ENCODE results near the gene TESMIN.

TESMIN gene

GRCh38 chr11:68761801-68762200 is 10.5 kb upstream of the TESMIN start:
- Histone ChIP-seq H3K4me1 (ENCODE audit: control insufficient read depth, insufficient read depth, low read length) (no peaks in the 10 kb centered on the region), H3K9ac (ENCODE audit: low read depth, low read length) (no peak overlapping the region), H3K9me3 (ENCODE audit: control insufficient read depth, insufficient read depth, low read length) (no peaks in the 10 kb centered on the region), H3K27ac (ENCODE audit: low read depth, low read length) (no peak overlapping the region), H3K27me3 (ENCODE audit: control insufficient read depth, insufficient read depth, low read length) (no peaks in the 10 kb centered on the region), H3K4me3 (ENCODE audit: low read depth, low read length) (no peak overlapping the region), H3K36me3 (ENCODE audit: control insufficient read depth, insufficient read depth, low read length) (peaks cover 36% of the 10 kb centered on the region; the same call in 1 of the 2 replicates)

GRCh38 chr11:68759991-68760390 is 8.7 kb upstream of the TESMIN start:
- no peaks in the 10 kb centered on the region for H3K27me3 ChIP-seq (ENCODE audit: control insufficient read depth, insufficient read depth, low read length)
- H3K4me1 ChIP-seq (ENCODE audit: control insufficient read depth, insufficient read depth, low read length) = no peaks in the 10 kb centered on the region
- H3K36me3 ChIP-seq (ENCODE audit: control insufficient read depth, insufficient read depth, low read length) = peaks cover 37% of the 10 kb centered on the region; the same call in 1 of the 2 replicates
- H3K9ac ChIP-seq (ENCODE audit: low read depth, low read length) = no peak overlapping the region
- H3K9me3 ChIP-seq (ENCODE audit: control insufficient read depth, insufficient read depth, low read length) = no peaks in the 10 kb centered on the region
- no peak overlapping the region for H3K4me3 ChIP-seq (ENCODE audit: low read depth, low read length)
- no peak overlapping the region for H3K27ac ChIP-seq (ENCODE audit: low read depth, low read length)

- Histone ChIP-seq H3K27ac (ENCODE audit: low read depth, low read length) (no peak overlapping the region), H3K36me3 (ENCODE audit: control insufficient read depth, insufficient read depth, low read length) (peaks cover 37% of the 10 kb centered on the region; the same call in 1 of the 2 replicates), H3K27me3 (ENCODE audit: control insufficient read depth, insufficient read depth, low read length) (no peaks in the 10 kb centered on the region), H3K9me3 (ENCODE audit: control insufficient read depth, insufficient read depth, low read length) (no peaks in the 10 kb centered on the region), H3K4me3 (ENCODE audit: low read depth, low read length) (no peak overlapping the region), H3K4me1 (ENCODE audit: control insufficient read depth, insufficient read depth, low read length) (no peaks in the 10 kb centered on the region), H3K9ac (ENCODE audit: low read depth, low read length) (no peak overlapping the region)
Observed at GRCh38 chr11:68757711-68758110, 6.4 kb upstream of the TESMIN start.

- no peaks in the 10 kb centered on the region for H3K27me3 ChIP-seq (ENCODE audit: control insufficient read depth, insufficient read depth, low read length)
- no peak overlapping the region for H3K9ac ChIP-seq (ENCODE audit: low read depth, low read length)
- H3K36me3 ChIP-seq (ENCODE audit: control insufficient read depth, insufficient read depth, low read length) = peaks cover 27% of the 10 kb centered on the region; the same call in 1 of the 2 replicates
- no peaks in the 10 kb centered on the region for H3K4me1 ChIP-seq (ENCODE audit: control insufficient read depth, insufficient read depth, low read length)
- no peak overlapping the region for H3K27ac ChIP-seq (ENCODE audit: low read depth, low read length)
- no peaks in the 10 kb centered on the region for H3K9me3 ChIP-seq (ENCODE audit: control insufficient read depth, insufficient read depth, low read length)
- no peak overlapping the region for H3K4me3 ChIP-seq (ENCODE audit: low read depth, low read length)
Observed at GRCh38 chr11:68756171-68756766, 4.9 kb upstream of the TESMIN start.

GRCh38 chr11:68753300-68753699 is 2.0 kb upstream of the TESMIN start:
- Histone ChIP-seq H3K27ac (ENCODE audit: low read depth, low read length) (no peak overlapping the region), H3K9me3 (ENCODE audit: control insufficient read depth, insufficient read depth, low read length) (no peaks in the 10 kb centered on the region), H3K4me3 (ENCODE audit: low read depth, low read length) (no peak overlapping the region), H3K27me3 (ENCODE audit: control insufficient read depth, insufficient read depth, low read length) (no peaks in the 10 kb centered on the region), H3K4me1 (ENCODE audit: control insufficient read depth, insufficient read depth, low read length) (peaks cover 20% of the 10 kb centered on the region), H3K9ac (ENCODE audit: low read depth, low read length) (no peak overlapping the region), H3K36me3 (ENCODE audit: control insufficient read depth, insufficient read depth, low read length) (peaks cover 16% of the 10 kb centered on the region)

- peaks cover 18% of the 10 kb centered on the region for H3K36me3 ChIP-seq (ENCODE audit: control insufficient read depth, insufficient read depth, low read length)
- H3K9me3 ChIP-seq (ENCODE audit: control insufficient read depth, insufficient read depth, low read length) = no peaks in the 10 kb centered on the region
- H3K4me3 ChIP-seq (ENCODE audit: low read depth, low read length) = peak overlapping the region; percentile 57; the same call in 1 of the 2 replicates
- peak overlapping the region; percentile 59 for H3K27ac ChIP-seq (ENCODE audit: low read depth, low read length)
- peaks cover 31% of the 10 kb centered on the region for H3K4me1 ChIP-seq (ENCODE audit: control insufficient read depth, insufficient read depth, low read length)
- H3K27me3 ChIP-seq (ENCODE audit: control insufficient read depth, insufficient read depth, low read length) = no peaks in the 10 kb centered on the region
- H3K9ac ChIP-seq (ENCODE audit: low read depth, low read length) = peak overlapping the region; percentile 74; the same call in 1 of the 2 replicates
Observed at GRCh38 chr11:68751004-68751325, 355 bp downstream of the TESMIN start.

- peaks cover 24% of the 10 kb centered on the region for H3K36me3 ChIP-seq (ENCODE audit: control insufficient read depth, insufficient read depth, low read length)
- H3K4me1 ChIP-seq (ENCODE audit: control insufficient read depth, insufficient read depth, low read length) = peaks cover 31% of the 10 kb centered on the region
- peak overlapping the region; percentile 69 for H3K4me3 ChIP-seq (ENCODE audit: low read depth, low read length)
- no peaks in the 10 kb centered on the region for H3K27me3 ChIP-seq (ENCODE audit: control insufficient read depth, insufficient read depth, low read length)
- peak overlapping the region; percentile 83 for H3K9ac ChIP-seq (ENCODE audit: low read depth, low read length)
- H3K27ac ChIP-seq (ENCODE audit: low read depth, low read length) = peak overlapping the region; percentile 82
- no peaks in the 10 kb centered on the region for H3K9me3 ChIP-seq (ENCODE audit: control insufficient read depth, insufficient read depth, low read length)
Observed at GRCh38 chr11:68750195-68751003, 921 bp downstream of the TESMIN start.

GRCh38 chr11:68749229-68750123 is 1.8 kb downstream of the TESMIN start:
- H3K9me3 ChIP-seq (ENCODE audit: control insufficient read depth, insufficient read depth, low read length) = no peaks in the 10 kb centered on the region
- peak overlapping the region; percentile 82 for H3K27ac ChIP-seq (ENCODE audit: low read depth, low read length)
- H3K4me1 ChIP-seq (ENCODE audit: control insufficient read depth, insufficient read depth, low read length) = peaks cover 31% of the 10 kb centered on the region
- peak overlapping the region; percentile 69 for H3K4me3 ChIP-seq (ENCODE audit: low read depth, low read length)
- H3K27me3 ChIP-seq (ENCODE audit: control insufficient read depth, insufficient read depth, low read length) = no peaks in the 10 kb centered on the region
- H3K36me3 ChIP-seq (ENCODE audit: control insufficient read depth, insufficient read depth, low read length) = peaks cover 33% of the 10 kb centered on the region
- peak overlapping the region; percentile 83 for H3K9ac ChIP-seq (ENCODE audit: low read depth, low read length)

GRCh38 chr11:68748061-68748460 is 3.3 kb downstream of the TESMIN start:
- Histone ChIP-seq H3K4me3 (ENCODE audit: low read depth, low read length) (no peak overlapping the region), H3K9ac (ENCODE audit: low read depth, low read length) (no peak overlapping the region), H3K36me3 (ENCODE audit: control insufficient read depth, insufficient read depth, low read length) (peaks cover 46% of the 10 kb centered on the region), H3K27ac (ENCODE audit: low read depth, low read length) (no peak overlapping the region), H3K4me1 (ENCODE audit: control insufficient read depth, insufficient read depth, low read length) (peaks cover 31% of the 10 kb centered on the region), H3K9me3 (ENCODE audit: control insufficient read depth, insufficient read depth, low read length) (no peaks in the 10 kb centered on the region), H3K27me3 (ENCODE audit: control insufficient read depth, insufficient read depth, low read length) (no peaks in the 10 kb centered on the region)

GRCh38 chr11:68743539-68743938 is 7.8 kb downstream of the TESMIN start:
- Histone ChIP-seq H3K4me3 (ENCODE audit: low read depth, low read length) (no peak overlapping the region), H3K4me1 (ENCODE audit: control insufficient read depth, insufficient read depth, low read length) (peaks cover 24% of the 10 kb centered on the region; the same call in 1 of the 2 replicates), H3K27ac (ENCODE audit: low read depth, low read length) (no peak overlapping the region), H3K27me3 (ENCODE audit: control insufficient read depth, insufficient read depth, low read length) (no peaks in the 10 kb centered on the region), H3K9ac (ENCODE audit: low read depth, low read length) (no peak overlapping the region), H3K9me3 (ENCODE audit: control insufficient read depth, insufficient read depth, low read length) (no peaks in the 10 kb centered on the region), H3K36me3 (ENCODE audit: control insufficient read depth, insufficient read depth, low read length) (peaks cover 52% of the 10 kb centered on the region)

Data from HUES48 (cell line).